GM23248 (cell line): ENCODE data around the gene ABCC4. TPM values are rescaled to one million over a fixed set of nuclear protein-coding genes. Genes with fewer than 3 reads are reported as not detected.

Experiments
- DNase-seq: peaks from one replicate; pipeline ENCODE4 v3.0.0-alpha.2; 2015
- H2AFZ ChIP-seq: fragments of 200-600 bp; sonication (generic); 2 replicates; pipeline ENCODE4 v1.6.1; 2016; ENCODE audit warnings: antibody characterized with exemption
- H3F3A ChIP-seq: fragments of 200-600 bp; sonication (generic); 2 replicates; pipeline ENCODE4 v1.6.1; 2016; ENCODE audit warnings: mild to moderate bottlenecking, antibody characterized with exemption, mixed run types; ENCODE audit not compliant: insufficient read depth
- H3K27ac ChIP-seq: fragments of 200-600 bp; sonication (generic); 2 replicates; pipeline ENCODE4 v1.5.1; 2016; ENCODE audit warnings: mild to moderate bottlenecking
- H3K27me3 ChIP-seq: fragments of 200-600 bp; sonication (generic); replicated peaks from 2 replicates; pipeline ENCODE4 v1.6.1; 2016; ENCODE audit warnings: mild to moderate bottlenecking; ENCODE audit not compliant: insufficient read depth
- H3K36me3 ChIP-seq: fragments of 200-600 bp; sonication (generic); 2 replicates; pipeline ENCODE4 v1.6.1; 2016; ENCODE audit warnings: low read depth, mild to moderate bottlenecking
- H3K4me1 ChIP-seq: fragments of 200-600 bp; sonication (generic); 2 replicates; pipeline ENCODE4 v1.6.1; 2016; ENCODE audit warnings: mild to moderate bottlenecking; ENCODE audit not compliant: insufficient read depth
- H3K4me2 ChIP-seq: fragments of 200-600 bp; sonication (generic); one replicate; pipeline ENCODE4 v1.6.1; 2016; ENCODE audit warnings: mild to moderate bottlenecking; ENCODE audit not compliant: unreplicated experiment
- H3K4me3 ChIP-seq: fragments of 200-600 bp; sonication (generic); 2 replicates; pipeline ENCODE4 v1.5.1; 2016; ENCODE audit warnings: mild to moderate bottlenecking
- H3K79me2 ChIP-seq: fragments of 200-600 bp; sonication (generic); 2 replicates; pipeline ENCODE4 v1.6.1; 2016; ENCODE audit warnings: mild to moderate bottlenecking; ENCODE audit not compliant: insufficient read depth
- H3K9ac ChIP-seq: fragments of 200-600 bp; sonication (generic); 2 replicates; pipeline ENCODE4 v1.6.1; 2016; ENCODE audit warnings: mild to moderate bottlenecking
- H3K9me2 ChIP-seq: fragments of 200-600 bp; sonication (generic); 2 replicates; pipeline ENCODE4 v1.6.1; 2016; ENCODE audit warnings: mixed run types, mild to moderate bottlenecking, moderate library complexity; ENCODE audit not compliant: insufficient read depth
- H3K9me3 ChIP-seq: fragments of 200-600 bp; sonication (generic); one replicate; pipeline ENCODE4 v1.6.1; 2017; ENCODE audit warnings: low read depth
- H4K20me1 ChIP-seq: fragments of 200-600 bp; sonication (generic); 2 replicates; pipeline ENCODE4 v1.6.0; 2016; ENCODE audit not compliant: insufficient read depth
- EZH2 ChIP-seq: fragments of 200-600 bp; sonication (generic); IDR thresholded peaks from 2 replicates; pipeline ENCODE4 v1.6.1; 2018; ENCODE audit warnings: antibody characterized with exemption, mild to moderate bottlenecking; ENCODE audit not compliant: insufficient read depth, poor library complexity, severe bottlenecking
- EZH2phosphoT487 ChIP-seq: fragments of 200-600 bp; sonication (generic); IDR thresholded peaks from 2 replicates; pipeline ENCODE4 v1.6.1; 2018; ENCODE audit warnings: antibody characterized with exemption, moderate library complexity, mild to moderate bottlenecking, low read depth; ENCODE audit not compliant: insufficient read depth
- WGBS, 2 experiments: methylation state at CpG; one replicate each; pipeline ENCODE4 v1.1.6; 2015 to 2017; ENCODE audit warnings: low lambda C conversion rate in 2 of 2, low coverage in 1 of 2; ENCODE audit errors: missing lambda C conversion rate in 2 of 2; 5-methylcytosine and 5-hydroxymethylcytosine counted together
- in situ Hi-C: fragments of 300-500 bp; cut with MboI; formaldehyde crosslinking; loops from 2 replicates; pipeline ENCODE4 v1.15.0; 2020
- polyA plus RNA-seq: library from polyadenylated mRNA; unstranded; fragments of >200 nt; fragmentation: Nextera tagmentation; extraction: Ambion mirVana; gene quantifications from 2 replicates; pipeline ENCODE4 v1.2.1, GENCODE V29; 2016
- total RNA-seq: library from RNA; depleted of rRNA; stranded (reverse); fragments of >200 nt; shearing (Covaris generic); gene quantifications from 2 replicates; pipeline ENCODE4 v1.2.3, GENCODE V29; 2014

Gene ABCC4
- total and polyA plus RNA-seq, 2 experiments from 2014 or later: 3.9 to 11.2 TPM

GRCh38 chr13:95217920-95218830 is 83.1 kb downstream of the ABCC4 start:
- no peaks in the 10 kb centered on the region for H3F3A ChIP-seq
- no peaks in the 10 kb centered on the region for H3K79me2 ChIP-seq
- no peak overlapping the region for H3K4me2 ChIP-seq
- H3K9ac ChIP-seq: no peak overlapping the region
- no peaks in the 10 kb centered on the region for H3K4me1 ChIP-seq
- no peaks in the 10 kb centered on the region for H3K36me3 ChIP-seq
- TF ChIP-seq EZH2phosphoT487: no peak
- TF ChIP-seq EZH2: no peak
- no peaks in the 10 kb centered on the region for H4K20me1 ChIP-seq
- H3K9me3 ChIP-seq: no peaks in the 10 kb centered on the region
- no peaks in the 10 kb centered on the region for H3K9me2 ChIP-seq
- no peaks in the 10 kb centered on the region for H3K27me3 ChIP-seq
- H2AFZ ChIP-seq: no peak overlapping the region
- H3K27ac ChIP-seq: no peak overlapping the region
- in situ Hi-C loops: no loop called here
- no peak overlapping the region for H3K4me3 ChIP-seq
- DNase-seq: no peak
- WGBS, 2 experiments: 67 to 68% methylated on average over 6 of the region's 6 CpGs

- Histone ChIP-seq H3K9me3 (no peaks in the 10 kb centered on the region), H4K20me1 (no peaks in the 10 kb centered on the region), H3K27ac (no peak overlapping the region), H3K4me1 (no peaks in the 10 kb centered on the region), H3K4me2 (no peak overlapping the region), H3K9me2 (no peaks in the 10 kb centered on the region), H3F3A (no peaks in the 10 kb centered on the region), H3K79me2 (no peaks in the 10 kb centered on the region), H3K4me3 (no peak overlapping the region), H2AFZ (no peak overlapping the region), H3K36me3 (no peaks in the 10 kb centered on the region), H3K9ac (no peak overlapping the region), H3K27me3 (no peaks in the 10 kb centered on the region)
- TF ChIP-seq EZH2: no peak
- no peak for TF ChIP-seq EZH2phosphoT487
- WGBS, 2 experiments: 62 to 66% methylated on average over 3 of the region's 3 CpGs
- no peak for DNase-seq
- in situ Hi-C loops: no loop called here
These were observed 85.1 kb downstream of the ABCC4 start for GRCh38 chr13:95216182-95216581.

- DNase-seq: no peak
- WGBS, 2 experiments: 86 to 90% methylated on average over 11 of the region's 11 CpGs
These were observed 88.0 kb downstream of the ABCC4 start for GRCh38 chr13:95212983-95213850.

GRCh38 chr13:95209109-95209508 is 92.1 kb downstream of the ABCC4 start:
- WGBS, 2 experiments: 96 to 100% methylated on average over 1 of the region's 1 CpG
- H3K79me2 ChIP-seq: no peaks in the 10 kb centered on the region
- no peak overlapping the region for H3K4me2 ChIP-seq
- no peaks in the 10 kb centered on the region for H3F3A ChIP-seq
- H3K9ac ChIP-seq: no peak overlapping the region
- H3K9me3 ChIP-seq: no peaks in the 10 kb centered on the region
- H3K36me3 ChIP-seq: no peaks in the 10 kb centered on the region; the same call in 1 of the 2 replicates
- no peak for DNase-seq
- TF ChIP-seq EZH2phosphoT487: no peak
- H3K4me3 ChIP-seq: no peak overlapping the region
- in situ Hi-C loops: no loop called here
- H3K27me3 ChIP-seq: no peaks in the 10 kb centered on the region
- no peaks in the 10 kb centered on the region for H3K4me1 ChIP-seq
- H3K27ac ChIP-seq: no peak overlapping the region
- H3K9me2 ChIP-seq: no peaks in the 10 kb centered on the region
- no peaks in the 10 kb centered on the region for H4K20me1 ChIP-seq
- H2AFZ ChIP-seq: no peak overlapping the region

More at GRCh38 chr13:95212983-95213850, 88.0 kb downstream of the ABCC4 start:
- no peak overlapping the region for H3K4me3 ChIP-seq
- no peaks in the 10 kb centered on the region for H3K27me3 ChIP-seq
- no peak for TF ChIP-seq EZH2
- no peak for TF ChIP-seq EZH2phosphoT487
- H3K9ac ChIP-seq: no peak overlapping the region
- in situ Hi-C loops: no loop called here
- no peaks in the 10 kb centered on the region for H3K4me1 ChIP-seq
- H3K79me2 ChIP-seq: no peaks in the 10 kb centered on the region
- H3K36me3 ChIP-seq: no peaks in the 10 kb centered on the region
- no peak overlapping the region for H3K4me2 ChIP-seq
- no peaks in the 10 kb centered on the region for H4K20me1 ChIP-seq
- H3F3A ChIP-seq: no peaks in the 10 kb centered on the region
- no peaks in the 10 kb centered on the region for H3K9me3 ChIP-seq
- H2AFZ ChIP-seq: no peak overlapping the region
- no peaks in the 10 kb centered on the region for H3K9me2 ChIP-seq
- no peak overlapping the region for H3K27ac ChIP-seq
